ENCODE data around the gene TEN1. TPM values are rescaled to one million over a fixed set of nuclear protein-coding genes. Genes with fewer than 3 reads are reported as not detected.

The TEN1 gene
- total and polyA plus RNA-seq, 2 of the 4 experiments (the other 2 are of a cell fraction) = 14.7 to 17.9 TPM

DNA sequence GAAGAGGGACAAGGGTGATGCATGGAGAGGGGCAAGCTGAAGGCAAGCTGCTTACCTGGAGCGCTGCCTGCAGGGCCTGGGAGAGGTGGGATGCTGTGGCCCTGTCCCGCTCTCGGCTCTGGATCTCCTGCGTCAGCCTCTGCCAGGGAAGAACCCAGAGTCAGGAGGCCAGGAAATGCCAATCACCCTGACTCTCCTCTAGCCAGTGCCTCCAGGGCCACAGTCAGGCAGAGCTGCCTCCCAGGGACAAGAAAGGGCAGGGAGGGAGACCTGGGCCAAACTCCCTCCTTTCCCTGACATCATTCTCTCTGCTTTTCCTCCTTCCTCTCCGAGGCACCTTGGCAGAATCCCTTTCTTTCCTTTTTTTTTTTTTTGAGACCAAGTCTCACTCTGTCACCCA is 32.9 kb downstream of the TEN1 start:
- Histone ChIP-seq H3K4me1 (ENCODE audit: control insufficient read depth, insufficient read depth, low read length) (peaks cover 7% of the 10 kb centered on the region), H2AK5ac (ENCODE audit: low read depth, low read length) (no peak overlapping the region), H3K56ac (ENCODE audit: extremely low read depth, insufficient read depth, low read length) (no peak overlapping the region), H4K20me1 (ENCODE audit: insufficient read depth, low read length) (no peaks in the 10 kb centered on the region), H3K79me1 (ENCODE audit: low read depth in 1 of 2, low read length in 2 of 2) (no peaks in the 10 kb centered on the region), H2AK9ac (replicated peaks; ENCODE audit: low read depth, low read length, poor library complexity) (no peak overlapping the region), H3K23ac (ENCODE audit: low read depth, low read length) (no peak overlapping the region), H3K9ac (ENCODE audit: low read depth, low read length) (no peak overlapping the region), H2BK15ac (ENCODE audit: low read depth, low read length) (no peak overlapping the region), H2BK20ac (ENCODE audit: low read depth, low read length) (no peak overlapping the region), H4K91ac (ENCODE audit: insufficient read depth, low read depth, low read length) (no peak overlapping the region), H3K14ac (replicated peaks; ENCODE audit: low read depth, low read length) (no peak overlapping the region), H4K8ac (ENCODE audit: low read depth in 2 of 2, low read length in 2 of 2) (no peak overlapping the region), H3K9me1 (ENCODE audit: insufficient read depth, low read length) (no peaks in the 10 kb centered on the region), H3K27ac (ENCODE audit: insufficient read depth, low read length) (no peak overlapping the region), H2BK120ac (ENCODE audit: low read depth, low read length) (no peak overlapping the region), H3K36me3 (ENCODE audit: control insufficient read depth, insufficient read depth, low read length) (no peaks in the 10 kb centered on the region), H3K4me3 (ENCODE audit: insufficient read depth, low read depth, low read length) (no peak overlapping the region), H3K4me2 (ENCODE audit: low read depth, low read length) (no peak overlapping the region), H2AFZ (replicated peaks; ENCODE audit: low read length, poor library complexity) (no peak overlapping the region), H3K9me3 (ENCODE audit: control insufficient read depth, insufficient read depth, low read length) (no peaks in the 10 kb centered on the region), H3K4ac (ENCODE audit: low read depth, low read length) (no peak overlapping the region), H2BK5ac (ENCODE audit: low read depth, low read length, poor library complexity, severe bottlenecking) (no peak overlapping the region), H3K27me3 (ENCODE audit: control insufficient read depth, insufficient read depth, low read length) (peaks cover 9% of the 10 kb centered on the region; the same call in 1 of the 2 replicates), H4K5ac (ENCODE audit: low read depth, low read length) (no peak overlapping the region), H3K18ac (ENCODE audit: low read depth, low read length) (no peak overlapping the region)
- 13% methylated on average over 1 of the region's 5 CpGs; no CpG with 5 or more reads in 1 of the 2 experiments for WGBS, 2 experiments (ENCODE audit: extremely low coverage in 2 of 2, insufficient read length in 1 of 2)
- no peak for TF ChIP-seq MAFK (IDR thresholded peaks at IDR 0.05; ENCODE audit: low read depth, low read length)
- TF ChIP-seq RAD21 (IDR thresholded peaks at IDR 0.05; ENCODE audit: low read length) = no peak
- TF ChIP-seq CHD1 (IDR thresholded peaks at IDR 0.05; ENCODE audit: low read depth, low read length) = no peak
- TF ChIP-seq RFX5 (IDR thresholded peaks at IDR 0.05; ENCODE audit: low read depth, low read length) = no peak
- TF ChIP-seq MXI1 (IDR thresholded peaks at IDR 0.05; ENCODE audit: borderline replicate concordance, low read depth, low read length) = no peak
- TF ChIP-seq CEBPB (IDR thresholded peaks at IDR 0.05; ENCODE audit: low read depth, low read length) = no peak
- no peak for TF ChIP-seq BHLHE40 (IDR thresholded peaks at IDR 0.05; ENCODE audit: low read depth, low read length)
- TF ChIP-seq, protein P1, sequence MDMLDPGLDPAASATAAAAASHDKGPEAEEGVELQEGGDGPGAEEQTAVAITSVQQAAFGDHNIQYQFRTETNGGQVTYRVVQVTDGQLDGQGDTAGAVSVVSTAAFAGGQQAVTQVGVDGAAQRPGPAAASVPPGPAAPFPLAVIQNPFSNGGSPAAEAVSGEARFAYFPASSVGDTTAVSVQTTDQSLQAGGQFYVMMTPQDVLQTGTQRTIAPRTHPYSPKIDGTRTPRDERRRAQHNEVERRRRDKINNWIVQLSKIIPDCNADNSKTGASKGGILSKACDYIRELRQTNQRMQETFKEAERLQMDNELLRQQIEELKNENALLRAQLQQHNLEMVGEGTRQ (IDR thresholded peaks at IDR 0.05; ENCODE audit: low read depth, low read length) = no peak
- no peak for TF ChIP-seq MAZ (IDR thresholded peaks at IDR 0.05; ENCODE audit: borderline replicate concordance, low read depth, low read length)
- no peak for TF ChIP-seq POLR2A (IDR thresholded peaks at IDR 0.05; ENCODE audit: low read depth, low read length)
- TF ChIP-seq, protein P2, sequence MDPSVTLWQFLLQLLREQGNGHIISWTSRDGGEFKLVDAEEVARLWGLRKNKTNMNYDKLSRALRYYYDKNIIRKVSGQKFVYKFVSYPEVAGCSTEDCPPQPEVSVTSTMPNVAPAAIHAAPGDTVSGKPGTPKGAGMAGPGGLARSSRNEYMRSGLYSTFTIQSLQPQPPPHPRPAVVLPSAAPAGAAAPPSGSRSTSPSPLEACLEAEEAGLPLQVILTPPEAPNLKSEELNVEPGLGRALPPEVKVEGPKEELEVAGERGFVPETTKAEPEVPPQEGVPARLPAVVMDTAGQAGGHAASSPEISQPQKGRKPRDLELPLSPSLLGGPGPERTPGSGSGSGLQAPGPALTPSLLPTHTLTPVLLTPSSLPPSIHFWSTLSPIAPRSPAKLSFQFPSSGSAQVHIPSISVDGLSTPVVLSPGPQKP (IDR thresholded peaks at IDR 0.05; ENCODE audit: borderline replicate concordance, low read depth, low read length) = no peak
- TF ChIP-seq NFE2L2 (IDR thresholded peaks at IDR 0.05; ENCODE audit: low read depth, low read length) = no peak
- TF ChIP-seq FOS (IDR thresholded peaks at IDR 0.05; ENCODE audit: low read depth, low read length) = no peak
- dilution Hi-C loops (cut with HindIII; ENCODE audit: low sequenced_read_pairs, unreplicated experiment) (no loop called here), intact Hi-C loops (cut with micrococcal nuclease) (no loop called here), in situ Hi-C loops (cut with MboI; ENCODE audit: low sequenced_read_pairs) (loop anchor here (10.0 kb wide), 1 partner anchor 283 kb away; no protein-coding TSS in a partner anchor)
- ATAC-seq (ENCODE audit: low read depth) = no peak
- no TSS peak for BruUV-seq (replicated peaks)
- CTCF ChIA-PET = interaction anchor here (1.5 kb wide), 1 partner anchor 287 kb away, joined by 4 read pairs; no protein-coding TSS in a partner anchor
- POLR2A ChIA-PET (ENCODE audit: unreplicated experiment) = no interaction called here
- DNase-seq = no peak
